ENCODE measurements around the gene NBPF11.
"Not testable (repeated sequence)": the region's sequence is repeated elsewhere in the genome, so short reads cannot be mapped to it uniquely, and the experiment has no call there.

Gene NBPF11

GRCh38 chr1:148161053-148161901 is 9.2 kb upstream of the NBPF11 start:
- H3K9ac ChIP-seq (ENCODE audit: low read depth, low read length), result no peak overlapping the region
- H3K36me3 ChIP-seq (ENCODE audit: insufficient read depth, low read length), result no peaks in the 10 kb centered on the region
- no peaks in the 10 kb centered on the region for H3K4me1 ChIP-seq (ENCODE audit: control insufficient read depth, insufficient read depth, low read length)
- no peaks in the 10 kb centered on the region for H3K9me3 ChIP-seq (replicated peaks; ENCODE audit: low read length)
- no peak overlapping the region for H3K4me3 ChIP-seq (ENCODE audit: low read length)
- H3K4me2 ChIP-seq (ENCODE audit: low read length), result no peak overlapping the region
- H3K27me3 ChIP-seq (ENCODE audit: control insufficient read depth, insufficient read depth, low read length), result peaks cover 23% of the 10 kb centered on the region

- Histone ChIP-seq H3K9me3 (replicated peaks; ENCODE audit: low read length) (no peaks in the 10 kb centered on the region), H3K4me1 (ENCODE audit: control insufficient read depth, insufficient read depth, low read length) (no peaks in the 10 kb centered on the region), H3K27me3 (ENCODE audit: control insufficient read depth, insufficient read depth, low read length) (peaks cover 23% of the 10 kb centered on the region), H3K4me2 (ENCODE audit: low read length) (no peak overlapping the region), H3K36me3 (ENCODE audit: insufficient read depth, low read length) (no peaks in the 10 kb centered on the region), H3K9ac (ENCODE audit: low read depth, low read length) (no peak overlapping the region), H3K4me3 (ENCODE audit: low read length) (no peak overlapping the region)
Measured at GRCh38 chr1:148160343-148161052, 8.4 kb upstream of the NBPF11 start.

- no peak overlapping the region for H3K4me3 ChIP-seq (ENCODE audit: low read length)
- H3K27me3 ChIP-seq (ENCODE audit: control insufficient read depth, insufficient read depth, low read length), result peaks cover 23% of the 10 kb centered on the region
- no peaks in the 10 kb centered on the region for H3K4me1 ChIP-seq (ENCODE audit: control insufficient read depth, insufficient read depth, low read length)
- no peak overlapping the region for H3K9ac ChIP-seq (ENCODE audit: low read depth, low read length)
- H3K36me3 ChIP-seq (ENCODE audit: insufficient read depth, low read length), result no peaks in the 10 kb centered on the region
- no peaks in the 10 kb centered on the region for H3K9me3 ChIP-seq (replicated peaks; ENCODE audit: low read length)
- H3K4me2 ChIP-seq (ENCODE audit: low read length), result no peak overlapping the region
Measured at GRCh38 chr1:148160048-148160342, 7.9 kb upstream of the NBPF11 start.

GRCh38 chr1:148158341-148159003 is 6.4 kb upstream of the NBPF11 start:
- Histone ChIP-seq H3K4me3 (ENCODE audit: low read length) (no peak overlapping the region), H3K4me2 (ENCODE audit: low read length) (no peak overlapping the region), H3K9me3 (replicated peaks; ENCODE audit: low read length) (no peaks in the 10 kb centered on the region), H3K9ac (ENCODE audit: low read depth, low read length) (no peak overlapping the region), H3K4me1 (ENCODE audit: control insufficient read depth, insufficient read depth, low read length) (no peaks in the 10 kb centered on the region), H3K36me3 (ENCODE audit: insufficient read depth, low read length) (no peaks in the 10 kb centered on the region), H3K27me3 (ENCODE audit: control insufficient read depth, insufficient read depth, low read length) (peaks cover 23% of the 10 kb centered on the region)

GRCh38 chr1:148157803-148158202 is 5.7 kb upstream of the NBPF11 start:
- not testable (repeated sequence) for H3K4me2 ChIP-seq (ENCODE audit: low read length); H3K36me3 ChIP-seq (ENCODE audit: insufficient read depth, low read length); H3K9me3 ChIP-seq (replicated peaks; ENCODE audit: low read length); H3K4me3 ChIP-seq (ENCODE audit: low read length); H3K9ac ChIP-seq (ENCODE audit: low read depth, low read length); H3K4me1 ChIP-seq (ENCODE audit: control insufficient read depth, insufficient read depth, low read length)
- peaks cover 23% of the 10 kb centered on the region for H3K27me3 ChIP-seq (ENCODE audit: control insufficient read depth, insufficient read depth, low read length)

- H3K4me2 ChIP-seq (ENCODE audit: low read length); H3K36me3 ChIP-seq (ENCODE audit: insufficient read depth, low read length); H3K4me1 ChIP-seq (ENCODE audit: control insufficient read depth, insufficient read depth, low read length); H3K9ac ChIP-seq (ENCODE audit: low read depth, low read length); H3K4me3 ChIP-seq (ENCODE audit: low read length); H3K9me3 ChIP-seq (replicated peaks; ENCODE audit: low read length): not testable (repeated sequence)
- H3K27me3 ChIP-seq (ENCODE audit: control insufficient read depth, insufficient read depth, low read length), result peaks cover 19% of the 10 kb centered on the region
Measured at GRCh38 chr1:148155494-148156275, 3.6 kb upstream of the NBPF11 start.

- H3K9ac ChIP-seq (ENCODE audit: low read depth, low read length); H3K27me3 ChIP-seq (ENCODE audit: control insufficient read depth, insufficient read depth, low read length); H3K36me3 ChIP-seq (ENCODE audit: insufficient read depth, low read length); H3K4me1 ChIP-seq (ENCODE audit: control insufficient read depth, insufficient read depth, low read length); H3K4me3 ChIP-seq (ENCODE audit: low read length); H3K4me2 ChIP-seq (ENCODE audit: low read length); H3K9me3 ChIP-seq (replicated peaks; ENCODE audit: low read length): not testable (repeated sequence)
Measured at GRCh38 chr1:148152795-148153194, 714 bp upstream of the NBPF11 start.

- H3K27me3 ChIP-seq (ENCODE audit: control insufficient read depth, insufficient read depth, low read length); H3K4me1 ChIP-seq (ENCODE audit: control insufficient read depth, insufficient read depth, low read length); H3K36me3 ChIP-seq (ENCODE audit: insufficient read depth, low read length); H3K9me3 ChIP-seq (replicated peaks; ENCODE audit: low read length): not testable (repeated sequence)
- peak overlapping the region; percentile 87 for H3K4me3 ChIP-seq (ENCODE audit: low read length)
- peak overlapping the region; percentile 86 for H3K4me2 ChIP-seq (ENCODE audit: low read length)
- peak overlapping the region; percentile 84 for H3K9ac ChIP-seq (ENCODE audit: low read depth, low read length)
Measured at GRCh38 chr1:148151371-148151819, 686 bp downstream of the NBPF11 start.

- H3K9ac ChIP-seq (ENCODE audit: low read depth, low read length), result peak overlapping the region; percentile 84
- H3K9me3 ChIP-seq (replicated peaks; ENCODE audit: low read length); H3K36me3 ChIP-seq (ENCODE audit: insufficient read depth, low read length); H3K27me3 ChIP-seq (ENCODE audit: control insufficient read depth, insufficient read depth, low read length); H3K4me1 ChIP-seq (ENCODE audit: control insufficient read depth, insufficient read depth, low read length): not testable (repeated sequence)
- peak overlapping the region; percentile 86 for H3K4me2 ChIP-seq (ENCODE audit: low read length)
- H3K4me3 ChIP-seq (ENCODE audit: low read length), result peak overlapping the region; percentile 87
Measured at GRCh38 chr1:148150945-148151344, 1.1 kb downstream of the NBPF11 start.

GRCh38 chr1:148150014-148150413 is 2.1 kb downstream of the NBPF11 start:
- H3K4me2 ChIP-seq (ENCODE audit: low read length); H3K36me3 ChIP-seq (ENCODE audit: insufficient read depth, low read length); H3K27me3 ChIP-seq (ENCODE audit: control insufficient read depth, insufficient read depth, low read length); H3K4me3 ChIP-seq (ENCODE audit: low read length); H3K9ac ChIP-seq (ENCODE audit: low read depth, low read length); H3K9me3 ChIP-seq (replicated peaks; ENCODE audit: low read length); H3K4me1 ChIP-seq (ENCODE audit: control insufficient read depth, insufficient read depth, low read length): not testable (repeated sequence)

GRCh38 chr1:148149050-148149815 is 2.8 kb downstream of the NBPF11 start:
- H3K27me3 ChIP-seq (ENCODE audit: control insufficient read depth, insufficient read depth, low read length); H3K9me3 ChIP-seq (replicated peaks; ENCODE audit: low read length); H3K9ac ChIP-seq (ENCODE audit: low read depth, low read length); H3K4me1 ChIP-seq (ENCODE audit: control insufficient read depth, insufficient read depth, low read length); H3K4me3 ChIP-seq (ENCODE audit: low read length); H3K36me3 ChIP-seq (ENCODE audit: insufficient read depth, low read length); H3K4me2 ChIP-seq (ENCODE audit: low read length): not testable (repeated sequence)

Data from skeletal muscle satellite cell (primary cell).